Psoas muscle (tissue), 8 donors: ENCODE measurements around the gene PALD1. TPM values are rescaled to one million over a fixed set of nuclear protein-coding genes. Genes with fewer than 3 reads are reported as not detected.

Source experiments
- ATAC-seq, 4 donors: fragments of 200-7000 bp; cut with Tn5 transposase; one replicate each; pipeline ENCODE4 v1.9.1; 2020; ENCODE audit warnings: moderate library complexity in 3 of 4, mild to moderate bottlenecking in 2 of 4
- DNase-seq, 2 donors: peaks; one replicate each; pipeline ENCODE4 v3.0.0-alpha.2; 2020
- H3K27ac ChIP-seq: fragments of 200-600 bp; one replicate; pipeline ENCODE4 v1.8.0; 2022
- H3K27me3 ChIP-seq, 3 donors: fragments of 200-600 bp in 1 of 3; one replicate each; pipeline versions ENCODE4 v1.6.1 to v1.8.0; 2013 to 2022; ENCODE audit warnings: low read length in 2 of 3, mild to moderate bottlenecking in 2 of 3, moderate library complexity in 1 of 3; ENCODE audit not compliant: insufficient read depth in 3 of 3
- H3K36me3 ChIP-seq, 2 donors: fragments of 200-600 bp in 1 of 2; one replicate each; pipeline versions ENCODE4 v1.6.1 to v1.8.0; 2013 to 2022; ENCODE audit warnings: low read depth in 1 of 2, mild to moderate bottlenecking in 1 of 2, moderate library complexity in 1 of 2; ENCODE audit not compliant: insufficient read depth in 1 of 2
- H3K4me1 ChIP-seq: fragments of 200-600 bp; one replicate; pipeline ENCODE4 v1.8.0; 2022
- H3K4me3 ChIP-seq: fragments of 200-600 bp; one replicate; pipeline ENCODE4 v1.8.0; 2022; ENCODE audit warnings: mild to moderate bottlenecking
- H3K9me3 ChIP-seq: fragments of 200-600 bp; one replicate; pipeline ENCODE4 v1.8.0; 2022
- CTCF ChIP-seq: fragments of 200-600 bp; IDR thresholded peaks from one replicate; pipeline ENCODE4 v1.8.0; 2022; ENCODE audit warnings: antibody characterized with exemption
- WGBS, 3 donors: extraction: QIAGEN DNeasy Blood & Tissue Kit; methylation state at CpG; one replicate each; pipeline versions ENCODE4 v1.1.6 to v1.1.7; 2013; 5-methylcytosine and 5-hydroxymethylcytosine counted together
- intact Hi-C, 2 donors: fragments of 100-400 bp; cut with DNase I; formaldehyde crosslinking; loops; one replicate each; pipeline versions ENCODE4 v1.11.0 to v1.14.2; 2022
- polyA plus RNA-seq, 3 donors: library from polyadenylated mRNA; stranded (reverse); fragments of 200-250 nt; gene quantifications; one replicate each; pipeline ENCODE4 v1.2.3, GENCODE V29; 2013
- total RNA-seq, 4 donors: library from RNA; stranded (reverse); fragmentation: NEBNext Ultra II Directional in 2 of 4; extraction: Animal tissue kit (Norgen Biotek cat#: 25700) in 2 of 4; gene quantifications; one replicate each; pipeline versions ENCODE4 v1.2.1 to v1.2.4, GENCODE V29; 2021 to 2023
- donor health status: healthy with polysubstance abuse.
- donor health status: DM: no; HTN: no; CAD: no; lungs with moderate emphysema.
- donor health status: Bipolar disorder and iron deficiency.
- donor health status: healthy.
- donor health status: DM: yes; HTN: yes; CAD: no.
- donor health status: DM: no; HTN: no; CAD: no.
- donor health status: DM: no; HTN: no; CAD: no.
- donor health status: DM: yes; HTN: yes; CAD: no.

Gene PALD1
- total and polyA plus RNA-seq, 7 donors = 1.0 to 4.0 (median 2.8) TPM

- peaks cover 10% of the 10 kb centered on the region for H3K4me1 ChIP-seq
- H3K9me3 ChIP-seq = no peaks in the 10 kb centered on the region
- intact Hi-C loops = no loop called here
- no peaks in the 10 kb centered on the region for H3K36me3 ChIP-seq
- DNase-seq = no peak
- TF ChIP-seq CTCF = no peak
- 96 to 98% (median 96%) methylated on average over 21 of the region's 21 CpGs for WGBS, 3 donors
- H3K27me3 ChIP-seq = no peaks in the 10 kb centered on the region
- no peak overlapping the region for H3K4me3 ChIP-seq
- no peak overlapping the region for H3K27ac ChIP-seq
- no peak for ATAC-seq
These were observed 85.7 kb downstream of the PALD1 start for GRCh38 chr10:70564113-70564725.

GRCh38 chr10:70564901-70565351 is 86.4 kb downstream of the PALD1 start:
- DNase-seq (no peak), ATAC-seq (no peak)
- Histone ChIP-seq H3K27me3 (no peaks in the 10 kb centered on the region), H3K27ac (no peak overlapping the region), H3K9me3 (no peaks in the 10 kb centered on the region), H3K4me1 (peaks cover 10% of the 10 kb centered on the region), H3K36me3 (no peaks in the 10 kb centered on the region), H3K4me3 (no peak overlapping the region)
- intact Hi-C loops = no loop called here
- WGBS, 3 donors = 78 to 87% (median 80%) methylated on average over 6 of the region's 6 CpGs
- TF ChIP-seq CTCF = no peak

- no peak for DNase-seq
- H3K27ac ChIP-seq = no peak overlapping the region
These were observed 87.3 kb downstream of the PALD1 start for GRCh38 chr10:70565556-70566514.

GRCh38 chr10:70566515-70567290 is 88.1 kb downstream of the PALD1 start:
- intact Hi-C loops = no loop called here
- Histone ChIP-seq H3K4me3 (no peak overlapping the region), H3K36me3 (no peaks in the 10 kb centered on the region), H3K27ac (no peak overlapping the region), H3K9me3 (no peaks in the 10 kb centered on the region), H3K4me1 (no peaks in the 10 kb centered on the region), H3K27me3 (no peaks in the 10 kb centered on the region)
- no peak for TF ChIP-seq CTCF
- ATAC-seq (no peak), DNase-seq (no peak)
- 88 to 89% (median 88%) methylated on average over 17 to 18 of the region's 18 CpGs for WGBS, 3 donors

More at GRCh38 chr10:70565556-70566514, 87.3 kb downstream of the PALD1 start:
- Histone ChIP-seq H3K4me3 (no peak overlapping the region), H3K36me3 (no peaks in the 10 kb centered on the region), H3K4me1 (peaks cover 3% of the 10 kb centered on the region), H3K27me3 (no peaks in the 10 kb centered on the region), H3K9me3 (no peaks in the 10 kb centered on the region)
- TF ChIP-seq CTCF = no peak
- intact Hi-C loops = no loop called here
- WGBS, 3 donors = 86 to 89% (median 87%) methylated on average over 17 to 18 of the region's 18 CpGs
- no peak for ATAC-seq
